ENCODE data around the gene ERC2.

The ERC2 gene

GRCh38 chr3:55709411-55710012 is 758.8 kb downstream of the ERC2 start:
- Histone ChIP-seq H3K4me3 (ENCODE audit: severe bottlenecking) (no peak overlapping the region), H3K9me3 (ENCODE audit: severe bottlenecking) (no peaks in the 10 kb centered on the region), H3K4me1 (ENCODE audit: insufficient read depth, poor library complexity, severe bottlenecking) (no peaks in the 10 kb centered on the region), H3K27me3 (ENCODE audit: insufficient read depth, poor library complexity, severe bottlenecking) (no peaks in the 10 kb centered on the region), H3K36me3 (ENCODE audit: low read depth) (no peaks in the 10 kb centered on the region), H3K27ac (ENCODE audit: poor library complexity, severe bottlenecking) (no peak overlapping the region)
- TF ChIP-seq, protein P1, sequence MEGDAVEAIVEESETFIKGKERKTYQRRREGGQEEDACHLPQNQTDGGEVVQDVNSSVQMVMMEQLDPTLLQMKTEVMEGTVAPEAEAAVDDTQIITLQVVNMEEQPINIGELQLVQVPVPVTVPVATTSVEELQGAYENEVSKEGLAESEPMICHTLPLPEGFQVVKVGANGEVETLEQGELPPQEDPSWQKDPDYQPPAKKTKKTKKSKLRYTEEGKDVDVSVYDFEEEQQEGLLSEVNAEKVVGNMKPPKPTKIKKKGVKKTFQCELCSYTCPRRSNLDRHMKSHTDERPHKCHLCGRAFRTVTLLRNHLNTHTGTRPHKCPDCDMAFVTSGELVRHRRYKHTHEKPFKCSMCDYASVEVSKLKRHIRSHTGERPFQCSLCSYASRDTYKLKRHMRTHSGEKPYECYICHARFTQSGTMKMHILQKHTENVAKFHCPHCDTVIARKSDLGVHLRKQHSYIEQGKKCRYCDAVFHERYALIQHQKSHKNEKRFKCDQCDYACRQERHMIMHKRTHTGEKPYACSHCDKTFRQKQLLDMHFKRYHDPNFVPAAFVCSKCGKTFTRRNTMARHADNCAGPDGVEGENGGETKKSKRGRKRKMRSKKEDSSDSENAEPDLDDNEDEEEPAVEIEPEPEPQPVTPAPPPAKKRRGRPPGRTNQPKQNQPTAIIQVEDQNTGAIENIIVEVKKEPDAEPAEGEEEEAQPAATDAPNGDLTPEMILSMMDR (IDR thresholded peaks at IDR 0.05; ENCODE audit: poor library complexity, severe bottlenecking), result no peak
- ATAC-seq (ENCODE audit: low read depth) (no peak), DNase-seq (ENCODE audit: low spot score) (no peak)

GRCh38 chr3:55708921-55709320 is 759.3 kb downstream of the ERC2 start:
- Histone ChIP-seq H3K27me3 (ENCODE audit: insufficient read depth, poor library complexity, severe bottlenecking) (no peaks in the 10 kb centered on the region), H3K9me3 (ENCODE audit: severe bottlenecking) (no peaks in the 10 kb centered on the region), H3K4me1 (ENCODE audit: insufficient read depth, poor library complexity, severe bottlenecking) (no peaks in the 10 kb centered on the region), H3K36me3 (ENCODE audit: low read depth) (no peaks in the 10 kb centered on the region), H3K4me3 (ENCODE audit: severe bottlenecking) (no peak overlapping the region), H3K27ac (ENCODE audit: poor library complexity, severe bottlenecking) (no peak overlapping the region)
- ATAC-seq (ENCODE audit: low read depth), result no peak
- DNase-seq (ENCODE audit: low spot score), result no peak
- TF ChIP-seq, protein P1 (IDR thresholded peaks at IDR 0.05; ENCODE audit: poor library complexity, severe bottlenecking), result no peak

GRCh38 chr3:55708242-55708641 is 760.0 kb downstream of the ERC2 start:
- H3K4me3 ChIP-seq (ENCODE audit: severe bottlenecking), result no peak overlapping the region
- TF ChIP-seq, protein P1 (IDR thresholded peaks at IDR 0.05; ENCODE audit: poor library complexity, severe bottlenecking), result no peak
- no peak overlapping the region for H3K27ac ChIP-seq (ENCODE audit: poor library complexity, severe bottlenecking)
- DNase-seq (ENCODE audit: low spot score) (no peak), ATAC-seq (ENCODE audit: low read depth) (no peak)
- no peaks in the 10 kb centered on the region for H3K36me3 ChIP-seq (ENCODE audit: low read depth)
- no peaks in the 10 kb centered on the region for H3K9me3 ChIP-seq (ENCODE audit: severe bottlenecking)
- no peaks in the 10 kb centered on the region for H3K27me3 ChIP-seq (ENCODE audit: insufficient read depth, poor library complexity, severe bottlenecking)
- H3K4me1 ChIP-seq (ENCODE audit: insufficient read depth, poor library complexity, severe bottlenecking), result no peaks in the 10 kb centered on the region

- ATAC-seq (ENCODE audit: low read depth) (no peak), DNase-seq (ENCODE audit: low spot score) (no peak)
- no peaks in the 10 kb centered on the region for H3K9me3 ChIP-seq (ENCODE audit: severe bottlenecking)
- no peaks in the 10 kb centered on the region for H3K4me1 ChIP-seq (ENCODE audit: insufficient read depth, poor library complexity, severe bottlenecking)
- no peaks in the 10 kb centered on the region for H3K36me3 ChIP-seq (ENCODE audit: low read depth)
- H3K27me3 ChIP-seq (ENCODE audit: insufficient read depth, poor library complexity, severe bottlenecking), result no peaks in the 10 kb centered on the region
- TF ChIP-seq, protein P1 (IDR thresholded peaks at IDR 0.05; ENCODE audit: poor library complexity, severe bottlenecking), result no peak
- no peak overlapping the region for H3K4me3 ChIP-seq (ENCODE audit: severe bottlenecking)
- H3K27ac ChIP-seq (ENCODE audit: poor library complexity, severe bottlenecking), result no peak overlapping the region
Measured at GRCh38 chr3:55704521-55704920, 763.7 kb downstream of the ERC2 start.

DNA sequence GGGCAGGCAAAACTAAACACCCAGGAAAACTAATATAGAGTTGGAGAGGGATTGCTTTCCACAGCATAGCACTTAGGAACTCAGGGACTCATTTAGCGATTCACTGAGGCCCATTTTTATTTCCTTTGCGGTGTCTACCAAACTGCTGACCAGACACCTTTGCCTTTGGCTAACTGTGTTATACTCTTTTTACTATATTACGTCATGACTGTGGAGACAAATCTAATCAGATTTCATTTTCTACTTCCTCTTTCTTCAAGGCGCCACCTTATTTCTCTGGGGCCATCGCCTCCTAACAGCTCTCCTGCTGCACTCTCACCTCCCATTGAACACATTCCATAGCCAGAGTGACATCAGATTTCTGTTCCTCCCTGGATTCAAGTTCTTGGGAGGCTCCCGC is 765.4 kb downstream of the ERC2 start:
- H3K4me1 ChIP-seq (ENCODE audit: insufficient read depth, poor library complexity, severe bottlenecking), result no peaks in the 10 kb centered on the region
- no peak overlapping the region for H3K4me3 ChIP-seq (ENCODE audit: severe bottlenecking)
- no peak for ATAC-seq (ENCODE audit: low read depth)
- DNase-seq (ENCODE audit: low spot score), result no peak
- no peaks in the 10 kb centered on the region for H3K36me3 ChIP-seq (ENCODE audit: low read depth)
- TF ChIP-seq, protein P1 (IDR thresholded peaks at IDR 0.05; ENCODE audit: poor library complexity, severe bottlenecking), result no peak
- H3K9me3 ChIP-seq (ENCODE audit: severe bottlenecking), result no peaks in the 10 kb centered on the region
- no peaks in the 10 kb centered on the region for H3K27me3 ChIP-seq (ENCODE audit: insufficient read depth, poor library complexity, severe bottlenecking)
- H3K27ac ChIP-seq (ENCODE audit: poor library complexity, severe bottlenecking), result no peak overlapping the region

All from RWPE2 (cell line).